HepG2 (cell line): ENCODE measurements around the gene EZH1. TPM values are rescaled to one million over a fixed set of nuclear protein-coding genes. Genes with fewer than 3 reads are reported as not detected.
A peak's percentile ranks its signal among the peaks of the same experiment; 100 is the strongest.

Source experiments
- CC2D1A ChIP-seq: sonication (generic); formaldehyde crosslinking; IDR thresholded peaks from 2 replicates; pipeline ENCODE4 v1.8.1; 2023; ENCODE audit warnings: mild to moderate bottlenecking, missing genetic modification reagents
- CEBPG ChIP-seq: IDR thresholded peaks from 2 replicates; pipeline ENCODE4 v1.6.1; 2016
- HDAC6 ChIP-seq: fragments of 200-600 bp; sonication (generic); IDR thresholded peaks from 2 replicates; pipeline ENCODE4 v1.7.0; 2017; ENCODE audit warnings: mild to moderate bottlenecking, antibody characterized with exemption, low read length, low read depth
- HNF4G ChIP-seq, 2 experiments: sonication (generic) in 1 of 2; formaldehyde crosslinking in 1 of 2; IDR thresholded peaks; 2 replicates each; pipeline versions ENCODE4 v1.4.0 to v1.6.1; 2011 to 2020; ENCODE audit warnings: borderline replicate concordance in 2 of 2, low read depth in 2 of 2, mild to moderate bottlenecking in 2 of 2, low read length in 1 of 2, missing genetic modification reagents in 1 of 2, moderate library complexity in 1 of 2
- HNRNPH1 ChIP-seq: fragments of 200-400 bp; formaldehyde crosslinking; optimal IDR thresholded peaks from 2 replicates; pipeline ENCODE3; 2017; ENCODE audit warnings: mild to moderate bottlenecking, low read depth, low read length
- KDM4B ChIP-seq: sonication (generic); formaldehyde crosslinking; IDR thresholded peaks from 2 replicates; pipeline ENCODE4 v1.4.0; 2020; ENCODE audit warnings: missing genetic modification reagents
- MAFF ChIP-seq: IDR thresholded peaks from 2 replicates; pipeline ENCODE4 v1.6.1; 2011; ENCODE audit warnings: low read depth, low read length, improper control_type of control experiment
- MEF2D ChIP-seq: sonication (generic); formaldehyde crosslinking; IDR thresholded peaks from 2 replicates; pipeline ENCODE4 v1.5.1; 2020; ENCODE audit warnings: mild to moderate bottlenecking, missing genetic modification reagents
- PRMT3 ChIP-seq: sonication (generic); formaldehyde crosslinking; IDR thresholded peaks from 2 replicates; pipeline ENCODE4 v1.8.1; 2022; ENCODE audit warnings: low read depth, mild to moderate bottlenecking, moderate library complexity, missing genetic modification reagents, borderline replicate concordance
- RNF2 ChIP-seq: fragments of 450-650 bp; conservative IDR thresholded peaks from 2 replicates; pipeline ENCODE4 v1.6.1; 2016; ENCODE audit warnings: low read depth
- TMF1 ChIP-seq: sonication (generic); formaldehyde crosslinking; IDR thresholded peaks from 2 replicates; pipeline ENCODE4 v1.8.1; 2022; ENCODE audit warnings: low read depth, missing genetic modification reagents
- TSC22D2 ChIP-seq: sonication (generic); formaldehyde crosslinking; IDR thresholded peaks from 2 replicates; pipeline ENCODE4 v1.5.1; 2020; ENCODE audit warnings: missing genetic modification reagents, mild to moderate bottlenecking, borderline replicate concordance
- YY1 ChIP-seq: IDR thresholded peaks from 2 replicates; pipeline ENCODE4 v1.6.1; 2011; ENCODE audit warnings: low read length, low read depth, moderate library complexity, mild to moderate bottlenecking; ENCODE audit not compliant: insufficient read depth, insufficient replicate concordance
- ZFP36L2 ChIP-seq: sonication (generic); formaldehyde crosslinking; IDR thresholded peaks from 2 replicates; pipeline ENCODE4 v1.4.0; 2020; ENCODE audit warnings: missing genetic modification reagents
- ZNF224 ChIP-seq: sonication (generic); formaldehyde crosslinking; IDR thresholded peaks from 2 replicates; pipeline ENCODE4 v1.5.0; 2020; ENCODE audit warnings: mild to moderate bottlenecking, missing genetic modification reagents
- ZNF232 ChIP-seq: sonication (generic); formaldehyde crosslinking; IDR thresholded peaks from 2 replicates; pipeline ENCODE4 v1.4.0; 2020; ENCODE audit warnings: missing genetic modification reagents, borderline replicate concordance
- ZNF510 ChIP-seq: sonication (generic); formaldehyde crosslinking; IDR thresholded peaks from 2 replicates; pipeline ENCODE4 v1.4.0; 2020; ENCODE audit warnings: low read depth, mild to moderate bottlenecking, missing genetic modification reagents
- ZNF644 ChIP-seq: IDR thresholded peaks from 2 replicates; pipeline ENCODE4 v1.6.1; 2016; ENCODE audit warnings: low read depth
- ZNF782 ChIP-seq: sonication (generic); formaldehyde crosslinking; IDR thresholded peaks from 2 replicates; pipeline ENCODE4 v1.4.0; 2020; ENCODE audit warnings: missing genetic modification reagents, mild to moderate bottlenecking, borderline replicate concordance
- polyA plus RNA-seq, 8 experiments: library from polyadenylated mRNA; depleted of rRNA in 3 of 8; stranded (reverse) in 7 of 8; unstranded in 1 of 8; fragments of >200 nt; fragmentation: Illumina TruSeq in 4 of 8; extraction: Trizol in 4 of 8; gene quantifications; 2 replicates each; pipeline versions ENCODE4 v1.2.1 to v1.2.3, GENCODE V29; 2011 to 2016; ENCODE audit warnings: low read depth in 4 of 8, missing spikeins in 1 of 8, mixed read lengths in 1 of 8; ENCODE audit not compliant: insufficient read depth in 1 of 8
- total RNA-seq, 5 experiments: library from RNA; depleted of rRNA; stranded (reverse); fragments of >200 nt; fragmentation: Illumina TruSeq; extraction: Trizol; gene quantifications; 2 replicates each; pipeline ENCODE4 v1.2.3, GENCODE V29; 2016; ENCODE audit warnings: low read depth in 1 of 5
- TF ChIP-seq, protein P1 (sequence below): sonication (generic); formaldehyde crosslinking; IDR thresholded peaks from 2 replicates; pipeline ENCODE4 v1.8.0; 2022; ENCODE audit warnings: mild to moderate bottlenecking, missing genetic modification reagents
- TF ChIP-seq, protein P2 (sequence below): sonication (generic); formaldehyde crosslinking; IDR thresholded peaks from 2 replicates; pipeline ENCODE4 v1.8.1; 2023; ENCODE audit warnings: missing genetic modification reagents, inconsistent platforms, borderline replicate concordance
- TF ChIP-seq, protein P3 (sequence below): sonication (generic); formaldehyde crosslinking; IDR thresholded peaks from 2 replicates; pipeline ENCODE4 v1.9.0; 2021; ENCODE audit warnings: missing genetic modification reagents, borderline replicate concordance
- TF ChIP-seq, protein P4 (sequence below): sonication (generic); formaldehyde crosslinking; IDR thresholded peaks from 2 replicates; pipeline ENCODE4 v1.5.0; 2020; ENCODE audit warnings: missing genetic modification reagents, mild to moderate bottlenecking, borderline replicate concordance

The EZH1 gene
- total and polyA plus RNA-seq, 2 of the 13 experiments (the other 11 are each of a cell fraction or from before 2014, with no cell fraction given), result 11.6 to 24.0 TPM

DNA sequence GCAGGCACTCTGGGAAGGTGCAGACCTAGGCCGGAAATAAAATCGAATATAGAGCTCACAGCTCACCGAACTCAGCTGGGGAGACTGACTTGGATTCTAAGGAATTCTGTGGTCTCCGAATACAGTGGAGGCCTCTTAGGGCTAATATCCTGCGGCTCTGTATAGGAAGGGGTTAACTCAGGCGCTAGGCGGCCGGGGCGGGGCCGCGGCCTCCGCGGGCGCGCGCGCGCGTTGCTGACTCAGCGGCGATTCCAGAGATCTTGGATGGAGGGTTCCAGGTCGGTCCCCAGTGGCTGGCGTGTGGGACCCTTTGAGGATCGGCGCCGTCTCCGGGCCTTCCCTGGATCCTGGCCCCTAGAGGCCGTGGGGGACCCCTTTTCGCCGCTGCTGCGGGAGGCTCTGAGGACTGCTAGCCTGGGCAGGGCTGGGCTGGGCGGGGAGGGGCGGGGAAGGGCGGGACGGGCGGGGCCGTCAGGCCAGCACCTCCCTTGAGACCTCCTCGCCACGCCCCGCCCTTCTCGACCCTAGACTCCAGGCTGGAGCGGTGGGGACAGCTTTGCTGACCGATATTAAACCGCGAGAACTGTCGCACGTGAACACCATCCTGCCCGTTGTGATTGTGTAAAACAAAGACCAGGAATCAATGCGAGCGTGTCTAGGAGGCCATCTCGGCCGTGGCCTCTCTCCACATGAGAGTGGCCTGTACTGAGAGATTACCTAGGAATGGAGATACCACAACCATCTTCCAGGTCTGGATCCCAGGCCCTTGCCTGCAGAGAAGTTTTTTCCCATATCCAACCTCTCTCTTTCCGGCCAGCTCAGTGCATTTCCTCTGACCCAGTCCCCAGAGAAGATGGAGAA lies 66.7 kb downstream of the EZH1 start (continued):
- TF ChIP-seq ZNF224 (peak; percentile 26; the same call in 1 of the 2 replicates), MAFF (peak; percentile 92), ZNF510 (CRISPR knock-in tag) (peak; percentile 44; the same call in 1 of the 2 replicates), CC2D1A (no peak), HNRNPH1 (no peak), RNF2 (no peak), YY1 (peak; percentile 67), TSC22D2 (peak; percentile 37), MEF2D (CRISPR knock-in tag) (peak; percentile 33; the same call in 1 of the 2 replicates), ZFP36L2 (CRISPR knock-in tag) (no peak), ZNF232 (CRISPR knock-in tag) (peak; percentile 31; the same call in 1 of the 2 replicates), HDAC6 (no peak), TMF1 (CRISPR knock-in tag) (peak; percentile 40; the same call in 1 of the 2 replicates), KDM4B (CRISPR knock-in tag) (peak; percentile 50), HNF4G (IDR thresholded peaks at IDR 0.05; ENCODE audit: borderline replicate concordance, low read depth, low read length) (peak; percentile 56; the same call in 1 of the 2 replicates), HNF4G (CRISPR knock-in tag; IDR thresholded peaks at IDR 0.05; ENCODE audit: borderline replicate concordance, low read depth) (0 out of 2 replicates have a peak, but pooled peaks have one; percentile 25), CEBPG (peak; percentile 91), ZNF644 (CRISPR knock-in tag) (no peak; the same call in 1 of the 2 replicates), PRMT3 (no peak), ZNF782 (CRISPR knock-in tag) (no peak)
- TF ChIP-seq, protein P1, sequence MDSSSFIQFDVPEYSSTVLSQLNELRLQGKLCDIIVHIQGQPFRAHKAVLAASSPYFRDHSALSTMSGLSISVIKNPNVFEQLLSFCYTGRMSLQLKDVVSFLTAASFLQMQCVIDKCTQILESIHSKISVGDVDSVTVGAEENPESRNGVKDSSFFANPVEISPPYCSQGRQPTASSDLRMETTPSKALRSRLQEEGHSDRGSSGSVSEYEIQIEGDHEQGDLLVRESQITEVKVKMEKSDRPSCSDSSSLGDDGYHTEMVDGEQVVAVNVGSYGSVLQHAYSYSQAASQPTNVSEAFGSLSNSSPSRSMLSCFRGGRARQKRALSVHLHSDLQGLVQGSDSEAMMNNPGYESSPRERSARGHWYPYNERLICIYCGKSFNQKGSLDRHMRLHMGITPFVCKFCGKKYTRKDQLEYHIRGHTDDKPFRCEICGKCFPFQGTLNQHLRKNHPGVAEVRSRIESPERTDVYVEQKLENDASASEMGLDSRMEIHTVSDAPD (CRISPR knock-in tag), result no peak
- TF ChIP-seq, protein P2, sequence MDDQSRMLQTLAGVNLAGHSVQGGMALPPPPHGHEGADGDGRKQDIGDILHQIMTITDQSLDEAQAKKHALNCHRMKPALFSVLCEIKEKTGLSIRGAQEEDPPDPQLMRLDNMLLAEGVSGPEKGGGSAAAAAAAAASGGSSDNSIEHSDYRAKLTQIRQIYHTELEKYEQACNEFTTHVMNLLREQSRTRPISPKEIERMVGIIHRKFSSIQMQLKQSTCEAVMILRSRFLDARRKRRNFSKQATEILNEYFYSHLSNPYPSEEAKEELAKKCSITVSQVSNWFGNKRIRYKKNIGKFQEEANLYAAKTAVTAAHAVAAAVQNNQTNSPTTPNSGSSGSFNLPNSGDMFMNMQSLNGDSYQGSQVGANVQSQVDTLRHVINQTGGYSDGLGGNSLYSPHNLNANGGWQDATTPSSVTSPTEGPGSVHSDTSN (CRISPR knock-in tag), result 0 out of 2 replicates have a peak, but pooled peaks have one; percentile 30
- TF ChIP-seq, protein P3, sequence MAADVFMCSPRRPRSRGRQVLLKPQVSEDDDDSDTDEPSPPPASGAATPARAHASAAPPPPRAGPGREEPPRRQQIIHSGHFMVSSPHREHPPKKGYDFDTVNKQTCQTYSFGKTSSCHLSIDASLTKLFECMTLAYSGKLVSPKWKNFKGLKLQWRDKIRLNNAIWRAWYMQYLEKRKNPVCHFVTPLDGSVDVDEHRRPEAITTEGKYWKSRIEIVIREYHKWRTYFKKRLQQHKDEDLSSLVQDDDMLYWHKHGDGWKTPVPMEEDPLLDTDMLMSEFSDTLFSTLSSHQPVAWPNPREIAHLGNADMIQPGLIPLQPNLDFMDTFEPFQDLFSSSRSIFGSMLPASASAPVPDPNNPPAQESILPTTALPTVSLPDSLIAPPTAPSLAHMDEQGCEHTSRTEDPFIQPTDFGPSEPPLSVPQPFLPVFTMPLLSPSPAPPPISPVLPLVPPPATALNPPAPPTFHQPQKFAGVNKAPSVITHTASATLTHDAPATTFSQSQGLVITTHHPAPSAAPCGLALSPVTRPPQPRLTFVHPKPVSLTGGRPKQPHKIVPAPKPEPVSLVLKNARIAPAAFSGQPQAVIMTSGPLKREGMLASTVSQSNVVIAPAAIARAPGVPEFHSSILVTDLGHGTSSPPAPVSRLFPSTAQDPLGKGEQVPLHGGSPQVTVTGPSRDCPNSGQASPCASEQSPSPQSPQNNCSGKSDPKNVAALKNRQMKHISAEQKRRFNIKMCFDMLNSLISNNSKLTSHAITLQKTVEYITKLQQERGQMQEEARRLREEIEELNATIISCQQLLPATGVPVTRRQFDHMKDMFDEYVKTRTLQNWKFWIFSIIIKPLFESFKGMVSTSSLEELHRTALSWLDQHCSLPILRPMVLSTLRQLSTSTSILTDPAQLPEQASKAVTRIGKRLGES, result peak; percentile 86
- TF ChIP-seq, protein P4, sequence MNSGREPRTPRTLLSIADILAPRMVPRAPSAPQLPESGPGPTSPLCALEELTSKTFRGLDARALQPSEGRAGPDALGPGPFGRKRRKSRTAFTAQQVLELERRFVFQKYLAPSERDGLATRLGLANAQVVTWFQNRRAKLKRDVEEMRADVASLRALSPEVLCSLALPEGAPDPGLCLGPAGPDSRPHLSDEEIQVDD (CRISPR knock-in tag), result 0 out of 2 replicates have a peak, but pooled peaks have one; percentile 15
